Measurements from ENCODE around the gene POLDIP2.

DNA sequence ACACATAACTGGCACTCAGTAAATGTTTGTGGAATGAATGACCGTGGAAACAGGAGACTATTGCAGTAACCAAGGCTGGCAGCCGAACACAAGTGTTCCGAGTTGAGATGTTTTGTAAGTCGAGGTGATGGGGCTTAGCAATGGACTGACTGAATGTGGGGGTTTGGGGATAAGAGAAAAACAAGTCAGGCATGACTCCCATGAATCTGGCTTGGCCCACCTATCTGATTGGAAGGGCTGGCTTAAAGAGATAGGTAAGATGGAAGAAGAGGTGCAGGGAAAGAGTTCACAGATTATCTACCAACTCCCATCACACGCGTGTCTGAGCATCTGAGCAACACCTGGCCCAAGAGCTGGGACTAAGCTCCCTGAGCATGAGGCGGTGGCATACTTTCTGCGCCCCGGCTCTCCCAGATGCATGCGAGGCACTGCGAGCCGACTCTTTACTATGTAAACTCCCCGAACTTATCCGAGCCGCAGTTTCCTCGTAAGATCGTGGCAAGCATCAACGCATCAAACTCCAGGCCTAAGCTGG is 22.6 kb downstream of the POLDIP2 start:
- TF ChIP-seq, protein P1, sequence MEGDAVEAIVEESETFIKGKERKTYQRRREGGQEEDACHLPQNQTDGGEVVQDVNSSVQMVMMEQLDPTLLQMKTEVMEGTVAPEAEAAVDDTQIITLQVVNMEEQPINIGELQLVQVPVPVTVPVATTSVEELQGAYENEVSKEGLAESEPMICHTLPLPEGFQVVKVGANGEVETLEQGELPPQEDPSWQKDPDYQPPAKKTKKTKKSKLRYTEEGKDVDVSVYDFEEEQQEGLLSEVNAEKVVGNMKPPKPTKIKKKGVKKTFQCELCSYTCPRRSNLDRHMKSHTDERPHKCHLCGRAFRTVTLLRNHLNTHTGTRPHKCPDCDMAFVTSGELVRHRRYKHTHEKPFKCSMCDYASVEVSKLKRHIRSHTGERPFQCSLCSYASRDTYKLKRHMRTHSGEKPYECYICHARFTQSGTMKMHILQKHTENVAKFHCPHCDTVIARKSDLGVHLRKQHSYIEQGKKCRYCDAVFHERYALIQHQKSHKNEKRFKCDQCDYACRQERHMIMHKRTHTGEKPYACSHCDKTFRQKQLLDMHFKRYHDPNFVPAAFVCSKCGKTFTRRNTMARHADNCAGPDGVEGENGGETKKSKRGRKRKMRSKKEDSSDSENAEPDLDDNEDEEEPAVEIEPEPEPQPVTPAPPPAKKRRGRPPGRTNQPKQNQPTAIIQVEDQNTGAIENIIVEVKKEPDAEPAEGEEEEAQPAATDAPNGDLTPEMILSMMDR (IDR thresholded peaks at IDR 0.05), result no peak
- TF ChIP-seq POLR2A (IDR thresholded peaks at IDR 0.05) (no peak), POLR2AphosphoS5 (IDR thresholded peaks at IDR 0.05) (no peak)

All from stomach (tissue), 4 donors.